ENCODE measurements around the gene SETDB1. TPM values are rescaled to one million over a fixed set of nuclear protein-coding genes. Genes with fewer than 3 reads are reported as not detected.

SETDB1 gene
- total RNA-seq, 1 experiment from 2014 or later: 67.4 TPM

GRCh38 chr1:150931773-150932172 lies 5.6 kb downstream of the SETDB1 start:
- no peaks in the 10 kb centered on the region for H3K27me3 Mint-ChIP-seq (ENCODE audit: insufficient read depth, unreplicated experiment)
- H3K4me1 Mint-ChIP-seq (ENCODE audit: insufficient read depth, unreplicated experiment): peaks cover 12% of the 10 kb centered on the region
- POLR2A ChIA-PET: interaction anchor here (0.8 kb wide), 1 partner anchor 18 kb away, joined by 3 read pairs; no protein-coding TSS in a partner anchor
- H3K9me3 Mint-ChIP-seq (ENCODE audit: unreplicated experiment): peaks cover 7% of the 10 kb centered on the region
- no TSS peak for BruUV-seq (replicated peaks)
- H3K4me3 Mint-ChIP-seq (ENCODE audit: unreplicated experiment): no peak overlapping the region
- no peak overlapping the region for H3K27ac Mint-ChIP-seq (ENCODE audit: low read depth, unreplicated experiment)
- peaks cover 96% of the 10 kb centered on the region for H3K36me3 Mint-ChIP-seq (ENCODE audit: insufficient read depth, unreplicated experiment)
- CTCF ChIA-PET: interaction anchor here (1.0 kb wide), 1 partner anchor 9 kb away, joined by 4 read pairs; no protein-coding TSS in a partner anchor
- intact Hi-C loops (cut with micrococcal nuclease): no loop called here
- peak; percentile 24 for DNase-seq (ENCODE audit: unreplicated experiment)
- no peak for TF ChIP-seq CTCF (IDR thresholded peaks at IDR 0.05; ENCODE audit: unreplicated experiment)

- DNase-seq (ENCODE audit: unreplicated experiment): no peak
- Mint-ChIP-seq H3K27me3 (ENCODE audit: insufficient read depth, unreplicated experiment) (no peaks in the 10 kb centered on the region), H3K4me3 (ENCODE audit: unreplicated experiment) (no peak overlapping the region), H3K27ac (ENCODE audit: low read depth, unreplicated experiment) (peak overlapping the region; percentile 52), H3K36me3 (ENCODE audit: insufficient read depth, unreplicated experiment) (peaks cover 100% of the 10 kb centered on the region), H3K4me1 (ENCODE audit: insufficient read depth, unreplicated experiment) (no peaks in the 10 kb centered on the region), H3K9me3 (ENCODE audit: unreplicated experiment) (no peaks in the 10 kb centered on the region)
- TF ChIP-seq CTCF (IDR thresholded peaks at IDR 0.05; ENCODE audit: unreplicated experiment): no peak
- intact Hi-C loops (cut with micrococcal nuclease): no loop called here
- ChIA-PET CTCF (interaction anchor here (0.6 kb wide), 1 partner anchor 57 kb away, joined by 4 read pairs; no protein-coding TSS in a partner anchor), POLR2A (interaction anchor here (0.5 to 1.7 kb wide), 3 partner anchors 10 to 124 kb away, joined by 3 to 4 read pairs (median 4); no protein-coding TSS in a partner anchor)
- no TSS peak for BruUV-seq (replicated peaks)
Measured at GRCh38 chr1:150944856-150945255, 18.7 kb downstream of the SETDB1 start.

GRCh38 chr1:150954708-150955107 lies 28.5 kb downstream of the SETDB1 start:
- intact Hi-C loops (cut with micrococcal nuclease): no loop called here
- Mint-ChIP-seq H3K4me1 (ENCODE audit: insufficient read depth, unreplicated experiment) (no peaks in the 10 kb centered on the region), H3K4me3 (ENCODE audit: unreplicated experiment) (no peak overlapping the region), H3K36me3 (ENCODE audit: insufficient read depth, unreplicated experiment) (peaks cover 100% of the 10 kb centered on the region), H3K27me3 (ENCODE audit: insufficient read depth, unreplicated experiment) (no peaks in the 10 kb centered on the region), H3K9me3 (ENCODE audit: unreplicated experiment) (no peaks in the 10 kb centered on the region), H3K27ac (ENCODE audit: low read depth, unreplicated experiment) (no peak overlapping the region)
- POLR2A ChIA-PET: interaction anchor here (0.9 to 1.3 kb wide), 3 partner anchors 14 to 33 kb away, joined by 3 to 5 read pairs (median 3); no protein-coding TSS in a partner anchor
- no peak for TF ChIP-seq CTCF (IDR thresholded peaks at IDR 0.05; ENCODE audit: unreplicated experiment)
- DNase-seq (ENCODE audit: unreplicated experiment): no peak
- BruUV-seq (replicated peaks): no TSS peak
- CTCF ChIA-PET: no interaction called here

GRCh38 chr1:150955280-150955679 lies 29.1 kb downstream of the SETDB1 start:
- Mint-ChIP-seq H3K27me3 (ENCODE audit: insufficient read depth, unreplicated experiment) (no peaks in the 10 kb centered on the region), H3K4me3 (ENCODE audit: unreplicated experiment) (no peak overlapping the region), H3K4me1 (ENCODE audit: insufficient read depth, unreplicated experiment) (no peaks in the 10 kb centered on the region), H3K27ac (ENCODE audit: low read depth, unreplicated experiment) (no peak overlapping the region), H3K9me3 (ENCODE audit: unreplicated experiment) (no peaks in the 10 kb centered on the region), H3K36me3 (ENCODE audit: insufficient read depth, unreplicated experiment) (peaks cover 100% of the 10 kb centered on the region)
- BruUV-seq (replicated peaks): no TSS peak
- intact Hi-C loops (cut with micrococcal nuclease): no loop called here
- ChIA-PET CTCF (interaction anchor here (0.6 to 3.8 kb wide), 7 partner anchors 9 to 258 kb away, joined by 3 to 19 read pairs (median 4); partner anchors contain the start of genes GOLPH3L and MINDY1), POLR2A (interaction anchor here (0.7 to 1.9 kb wide), 4 partner anchors 16 to 39 kb away, joined by 3 to 8 read pairs (median 4); no protein-coding TSS in a partner anchor)
- TF ChIP-seq CTCF (IDR thresholded peaks at IDR 0.05; ENCODE audit: unreplicated experiment): no peak
- no peak for DNase-seq (ENCODE audit: unreplicated experiment)
